ENCODE measurements around the gene MGA.

The MGA gene

GRCh38 chr15:41648770-41649169, 11.4 kb upstream of the MGA start:
- TF ChIP-seq ZFP30 (CRISPR knock-in tag; IDR thresholded peaks at IDR 0.05) (no peak), ZC3H10 (CRISPR knock-in tag; IDR thresholded peaks at IDR 0.05) (no peak), TOX (CRISPR knock-in tag; IDR thresholded peaks at IDR 0.05; ENCODE audit: borderline replicate concordance) (no peak), ISL1 (CRISPR knock-in tag; IDR thresholded peaks at IDR 0.05) (no peak), ZNF565 (CRISPR knock-in tag; conservative IDR thresholded peaks at IDR 0.05; ENCODE audit: low read depth) (no peak), OSR1 (CRISPR knock-in tag; IDR thresholded peaks at IDR 0.05) (no peak), GLIS3 (CRISPR knock-in tag; IDR thresholded peaks at IDR 0.05) (no peak), ZNF8 (CRISPR knock-in tag; IDR thresholded peaks at IDR 0.05) (no peak), CSDC2 (CRISPR knock-in tag; IDR thresholded peaks at IDR 0.05) (no peak), SNAI2 (CRISPR knock-in tag; IDR thresholded peaks at IDR 0.05) (no peak), PPARA (CRISPR knock-in tag; IDR thresholded peaks at IDR 0.05; ENCODE audit: borderline replicate concordance) (no peak), POU6F1 (CRISPR knock-in tag; IDR thresholded peaks at IDR 0.05; ENCODE audit: borderline replicate concordance, low read depth) (no peak), ZNF70 (CRISPR knock-in tag; IDR thresholded peaks at IDR 0.05) (no peak), ZFP3 (CRISPR knock-in tag; IDR thresholded peaks at IDR 0.05) (no peak), CREB5 (CRISPR knock-in tag; IDR thresholded peaks at IDR 0.05; ENCODE audit: low read depth) (no peak), TCF4 (CRISPR knock-in tag; IDR thresholded peaks at IDR 0.05; ENCODE audit: borderline replicate concordance) (no peak), ARNTL (CRISPR knock-in tag; IDR thresholded peaks at IDR 0.05; ENCODE audit: borderline replicate concordance, low read depth) (no peak)
- TF ChIP-seq, protein P1, sequence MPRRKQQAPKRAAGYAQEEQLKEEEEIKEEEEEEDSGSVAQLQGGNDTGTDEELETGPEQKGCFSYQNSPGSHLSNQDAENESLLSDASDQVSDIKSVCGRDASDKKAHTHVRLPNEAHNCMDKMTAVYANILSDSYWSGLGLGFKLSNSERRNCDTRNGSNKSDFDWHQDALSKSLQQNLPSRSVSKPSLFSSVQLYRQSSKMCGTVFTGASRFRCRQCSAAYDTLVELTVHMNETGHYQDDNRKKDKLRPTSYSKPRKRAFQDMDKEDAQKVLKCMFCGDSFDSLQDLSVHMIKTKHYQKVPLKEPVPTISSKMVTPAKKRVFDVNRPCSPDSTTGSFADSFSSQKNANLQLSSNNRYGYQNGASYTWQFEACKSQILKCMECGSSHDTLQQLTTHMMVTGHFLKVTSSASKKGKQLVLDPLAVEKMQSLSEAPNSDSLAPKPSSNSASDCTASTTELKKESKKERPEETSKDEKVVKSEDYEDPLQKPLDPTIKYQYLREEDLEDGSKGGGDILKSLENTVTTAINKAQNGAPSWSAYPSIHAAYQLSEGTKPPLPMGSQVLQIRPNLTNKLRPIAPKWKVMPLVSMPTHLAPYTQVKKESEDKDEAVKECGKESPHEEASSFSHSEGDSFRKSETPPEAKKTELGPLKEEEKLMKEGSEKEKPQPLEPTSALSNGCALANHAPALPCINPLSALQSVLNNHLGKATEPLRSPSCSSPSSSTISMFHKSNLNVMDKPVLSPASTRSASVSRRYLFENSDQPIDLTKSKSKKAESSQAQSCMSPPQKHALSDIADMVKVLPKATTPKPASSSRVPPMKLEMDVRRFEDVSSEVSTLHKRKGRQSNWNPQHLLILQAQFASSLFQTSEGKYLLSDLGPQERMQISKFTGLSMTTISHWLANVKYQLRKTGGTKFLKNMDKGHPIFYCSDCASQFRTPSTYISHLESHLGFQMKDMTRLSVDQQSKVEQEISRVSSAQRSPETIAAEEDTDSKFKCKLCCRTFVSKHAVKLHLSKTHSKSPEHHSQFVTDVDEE (CRISPR knock-in tag; IDR thresholded peaks at IDR 0.05): no peak
- TF ChIP-seq, protein P2, sequence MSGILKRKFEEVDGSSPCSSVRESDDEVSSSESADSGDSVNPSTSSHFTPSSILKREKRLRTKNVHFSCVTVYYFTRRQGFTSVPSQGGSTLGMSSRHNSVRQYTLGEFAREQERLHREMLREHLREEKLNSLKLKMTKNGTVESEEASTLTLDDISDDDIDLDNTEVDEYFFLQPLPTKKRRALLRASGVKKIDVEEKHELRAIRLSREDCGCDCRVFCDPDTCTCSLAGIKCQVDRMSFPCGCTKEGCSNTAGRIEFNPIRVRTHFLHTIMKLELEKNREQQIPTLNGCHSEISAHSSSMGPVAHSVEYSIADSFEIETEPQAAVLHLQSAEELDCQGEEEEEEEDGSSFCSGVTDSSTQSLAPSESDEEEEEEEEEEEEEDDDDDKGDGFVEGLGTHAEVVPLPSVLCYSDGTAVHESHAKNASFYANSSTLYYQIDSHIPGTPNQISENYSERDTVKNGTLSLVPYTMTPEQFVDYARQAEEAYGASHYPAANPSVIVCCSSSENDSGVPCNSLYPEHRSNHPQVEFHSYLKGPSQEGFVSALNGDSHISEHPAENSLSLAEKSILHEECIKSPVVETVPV (CRISPR knock-in tag; IDR thresholded peaks at IDR 0.05): no peak
- TF ChIP-seq, protein P3, sequence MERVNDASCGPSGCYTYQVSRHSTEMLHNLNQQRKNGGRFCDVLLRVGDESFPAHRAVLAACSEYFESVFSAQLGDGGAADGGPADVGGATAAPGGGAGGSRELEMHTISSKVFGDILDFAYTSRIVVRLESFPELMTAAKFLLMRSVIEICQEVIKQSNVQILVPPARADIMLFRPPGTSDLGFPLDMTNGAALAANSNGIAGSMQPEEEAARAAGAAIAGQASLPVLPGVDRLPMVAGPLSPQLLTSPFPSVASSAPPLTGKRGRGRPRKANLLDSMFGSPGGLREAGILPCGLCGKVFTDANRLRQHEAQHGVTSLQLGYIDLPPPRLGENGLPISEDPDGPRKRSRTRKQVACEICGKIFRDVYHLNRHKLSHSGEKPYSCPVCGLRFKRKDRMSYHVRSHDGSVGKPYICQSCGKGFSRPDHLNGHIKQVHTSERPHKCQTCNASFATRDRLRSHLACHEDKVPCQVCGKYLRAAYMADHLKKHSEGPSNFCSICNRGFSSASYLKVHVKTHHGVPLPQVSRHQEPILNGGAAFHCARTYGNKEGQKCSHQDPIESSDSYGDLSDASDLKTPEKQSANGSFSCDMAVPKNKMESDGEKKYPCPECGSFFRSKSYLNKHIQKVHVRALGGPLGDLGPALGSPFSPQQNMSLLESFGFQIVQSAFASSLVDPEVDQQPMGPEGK (CRISPR knock-in tag; IDR thresholded peaks at IDR 0.05; ENCODE audit: borderline replicate concordance): no peak
- no peak for ATAC-seq

DNA sequence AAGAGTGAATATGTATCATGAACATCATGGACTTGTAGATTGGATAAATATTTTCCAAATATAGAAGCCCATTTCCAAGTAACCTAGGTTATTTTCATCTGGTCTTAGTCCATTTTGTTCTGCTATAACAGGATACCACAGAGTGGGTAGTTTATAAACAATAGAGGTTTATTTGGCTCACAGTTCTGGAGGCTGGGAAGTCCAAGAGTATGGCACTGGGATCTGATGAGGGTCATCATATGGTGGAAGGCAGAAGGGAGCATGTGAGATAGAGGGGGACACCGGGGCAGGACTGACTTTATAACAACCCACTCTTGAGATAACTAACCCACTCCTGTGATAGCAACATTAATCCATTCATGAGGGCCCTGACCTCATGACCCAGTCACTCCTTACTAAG, 9.4 kb upstream of the MGA start:
- no peak for TF ChIP-seq OSR1 (CRISPR knock-in tag; IDR thresholded peaks at IDR 0.05)

DNA sequence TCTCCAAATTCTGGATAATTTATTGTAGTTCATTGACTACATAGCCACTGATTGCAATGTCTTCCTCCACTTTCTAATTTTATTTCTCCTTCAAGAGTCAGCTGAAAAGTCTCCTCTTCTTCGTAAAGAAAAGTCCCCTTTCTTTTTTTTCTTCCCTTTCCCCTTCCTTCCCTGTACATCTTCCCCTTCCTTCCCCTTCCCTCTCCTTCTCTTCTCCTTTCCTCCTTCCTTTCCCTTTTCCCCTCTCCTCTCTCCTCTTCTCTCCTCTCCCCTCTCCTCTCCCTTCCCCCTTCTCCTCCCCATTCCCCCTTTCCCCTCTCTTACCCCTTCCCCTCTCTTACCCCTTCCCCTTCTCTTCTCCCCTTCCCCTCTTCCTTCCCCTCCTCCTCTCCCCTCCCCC, 8.8 kb upstream of the MGA start:
- TF ChIP-seq, protein P3 (CRISPR knock-in tag; IDR thresholded peaks at IDR 0.05; ENCODE audit: borderline replicate concordance): no peak
- TF ChIP-seq GLIS3 (CRISPR knock-in tag; IDR thresholded peaks at IDR 0.05) (no peak), CSDC2 (CRISPR knock-in tag; IDR thresholded peaks at IDR 0.05) (no peak), ZFP3 (CRISPR knock-in tag; IDR thresholded peaks at IDR 0.05) (no peak), ISL1 (CRISPR knock-in tag; IDR thresholded peaks at IDR 0.05) (no peak), BACH2 (CRISPR knock-in tag; IDR thresholded peaks at IDR 0.05; ENCODE audit: borderline replicate concordance) (no peak), CREB5 (CRISPR knock-in tag; IDR thresholded peaks at IDR 0.05; ENCODE audit: low read depth) (no peak)
- no peak for ATAC-seq

More for the DNA sequence above, 9.4 kb upstream of the MGA start:
- no peak for ATAC-seq

Measured in SK-N-SH treated with all-trans-retinoic acid at 6 μM for 48 hours (cell line).